ENCODE measurements around the gene EIF1AD. TPM values are rescaled to one million over a fixed set of nuclear protein-coding genes. Genes with fewer than 3 reads are reported as not detected.
A peak's percentile ranks its signal among the peaks of the same experiment; 100 is the strongest.

EIF1AD gene
- total RNA-seq, 1 donor from 2014 or later = 22.2 TPM

DNA sequence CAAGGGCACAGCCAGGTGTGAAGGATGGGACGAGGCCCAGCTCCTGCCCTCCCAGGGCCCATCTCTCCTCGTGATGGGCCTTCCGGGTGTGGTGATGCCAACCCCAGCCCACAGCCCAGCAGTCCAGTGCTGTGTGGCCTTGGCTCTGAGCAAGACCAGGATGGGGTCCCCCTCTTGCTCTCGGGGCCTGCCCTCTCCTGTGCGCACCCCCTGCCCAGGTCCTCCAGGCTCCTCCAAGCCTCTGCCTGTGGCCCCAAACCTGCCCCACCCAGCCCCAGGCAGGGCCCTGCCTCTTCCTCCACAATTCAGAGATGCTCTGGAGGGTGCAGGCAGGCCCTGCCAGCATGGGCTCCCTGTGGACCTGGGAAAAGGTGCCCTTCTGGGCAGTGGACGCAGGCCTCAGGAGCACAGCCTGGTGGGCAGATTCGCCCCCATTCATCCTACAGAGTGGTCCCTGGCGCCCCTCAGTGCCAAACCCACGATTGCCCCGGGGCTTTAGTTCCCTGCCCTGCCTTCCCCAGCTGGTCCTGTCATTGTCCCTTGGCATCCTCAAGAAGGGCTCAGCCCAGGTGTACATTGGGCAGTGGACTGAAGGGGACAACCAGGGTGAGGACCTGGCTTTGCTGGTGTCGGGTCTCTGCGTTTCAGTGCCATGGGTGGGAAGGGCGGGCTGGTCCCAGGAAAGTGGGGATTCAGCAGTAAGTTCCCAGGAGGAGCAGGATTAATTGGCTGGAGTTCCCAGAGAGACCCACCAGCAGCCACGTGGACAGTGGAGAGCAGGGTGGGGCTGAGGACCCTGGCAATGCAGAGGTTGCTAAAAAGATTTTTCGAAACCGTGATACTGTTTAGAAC lies 19.8 kb downstream of the EIF1AD start:
- no peaks in the 10 kb centered on the region for H3K4me1 ChIP-seq
- no peak overlapping the region for H3K27ac ChIP-seq
- H3K4me2 ChIP-seq = no peak overlapping the region
- Mint-ChIP-seq H3K4me1 (no peaks in the 10 kb centered on the region), H3K27ac (no peak overlapping the region), H3K27me3 (ENCODE audit: insufficient read depth, low read depth) (peaks cover 2% of the 10 kb centered on the region), H3K4me3 (no peak overlapping the region), H3K9me3 (no peaks in the 10 kb centered on the region), H3K36me3 (peaks cover 6% of the 10 kb centered on the region)
- no peak overlapping the region for H3K4me3 ChIP-seq
- DNase-seq (ENCODE audit: low spot score) = no peak
- no peak for TF ChIP-seq EZH2phosphoT487 (IDR thresholded peaks at IDR 0.05)
- no peak for TF ChIP-seq EZH2 (IDR thresholded peaks at IDR 0.05)
- TF ChIP-seq, protein P1, sequence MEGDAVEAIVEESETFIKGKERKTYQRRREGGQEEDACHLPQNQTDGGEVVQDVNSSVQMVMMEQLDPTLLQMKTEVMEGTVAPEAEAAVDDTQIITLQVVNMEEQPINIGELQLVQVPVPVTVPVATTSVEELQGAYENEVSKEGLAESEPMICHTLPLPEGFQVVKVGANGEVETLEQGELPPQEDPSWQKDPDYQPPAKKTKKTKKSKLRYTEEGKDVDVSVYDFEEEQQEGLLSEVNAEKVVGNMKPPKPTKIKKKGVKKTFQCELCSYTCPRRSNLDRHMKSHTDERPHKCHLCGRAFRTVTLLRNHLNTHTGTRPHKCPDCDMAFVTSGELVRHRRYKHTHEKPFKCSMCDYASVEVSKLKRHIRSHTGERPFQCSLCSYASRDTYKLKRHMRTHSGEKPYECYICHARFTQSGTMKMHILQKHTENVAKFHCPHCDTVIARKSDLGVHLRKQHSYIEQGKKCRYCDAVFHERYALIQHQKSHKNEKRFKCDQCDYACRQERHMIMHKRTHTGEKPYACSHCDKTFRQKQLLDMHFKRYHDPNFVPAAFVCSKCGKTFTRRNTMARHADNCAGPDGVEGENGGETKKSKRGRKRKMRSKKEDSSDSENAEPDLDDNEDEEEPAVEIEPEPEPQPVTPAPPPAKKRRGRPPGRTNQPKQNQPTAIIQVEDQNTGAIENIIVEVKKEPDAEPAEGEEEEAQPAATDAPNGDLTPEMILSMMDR (IDR thresholded peaks at IDR 0.05) = no peak
- H3F3A ChIP-seq (ENCODE audit: low read depth) = no peaks in the 10 kb centered on the region
- no peaks in the 10 kb centered on the region for H3K79me2 ChIP-seq (ENCODE audit: low read depth)
- H2AFZ ChIP-seq (replicated peaks) = no peak overlapping the region
- H3K36me3 ChIP-seq = no peaks in the 10 kb centered on the region
- H3K27me3 ChIP-seq = no peaks in the 10 kb centered on the region
- no peak overlapping the region for H3K9ac ChIP-seq
- no peaks in the 10 kb centered on the region for H3K9me3 ChIP-seq (ENCODE audit: low read depth)
- H4K20me1 ChIP-seq (ENCODE audit: low read depth) = no peaks in the 10 kb centered on the region

DNA sequence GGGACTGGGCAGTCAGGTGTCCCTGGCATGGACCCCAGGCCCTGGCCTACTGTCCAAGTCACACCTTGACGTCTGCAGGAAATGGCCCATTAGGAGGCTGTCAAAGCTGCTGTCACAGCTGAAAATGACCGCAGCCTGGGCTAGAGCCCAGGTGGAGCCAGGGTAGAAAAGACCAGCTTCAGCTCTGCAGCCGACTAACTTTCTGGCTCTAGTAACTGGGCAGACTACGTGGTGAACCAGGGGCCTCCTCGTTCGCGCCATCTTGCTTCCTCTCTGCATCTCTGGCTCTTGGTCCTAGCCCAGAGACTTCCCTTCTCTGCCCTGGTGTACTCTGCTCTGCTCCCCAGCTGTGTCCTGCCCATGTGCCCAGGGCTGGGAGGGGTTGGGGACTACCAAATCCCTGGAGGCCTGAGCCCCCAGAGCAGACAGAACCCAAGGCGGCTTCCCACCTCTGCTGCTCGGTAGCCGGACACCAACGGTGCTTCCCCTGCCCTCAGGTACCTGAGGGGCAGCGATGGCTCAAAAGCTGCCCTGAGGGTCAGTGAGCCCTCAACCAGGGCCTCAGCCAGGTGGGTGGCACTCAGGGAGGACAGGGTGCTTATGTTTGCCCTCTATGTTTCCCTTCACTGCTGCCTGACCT lies 20.7 kb downstream of the EIF1AD start:
- Histone ChIP-seq H3K79me2 (ENCODE audit: low read depth) (no peaks in the 10 kb centered on the region), H3K4me2 (no peak overlapping the region), H3K9ac (no peak overlapping the region), H4K20me1 (ENCODE audit: low read depth) (no peaks in the 10 kb centered on the region), H3K27ac (peak overlapping the region; percentile 29), H3K27me3 (no peaks in the 10 kb centered on the region), H3K9me3 (ENCODE audit: low read depth) (no peaks in the 10 kb centered on the region), H2AFZ (replicated peaks) (no peak overlapping the region), H3K4me1 (no peaks in the 10 kb centered on the region), H3K36me3 (no peaks in the 10 kb centered on the region), H3F3A (ENCODE audit: low read depth) (no peaks in the 10 kb centered on the region), H3K4me3 (no peak overlapping the region)
- Mint-ChIP-seq H3K9me3 (no peaks in the 10 kb centered on the region), H3K4me3 (no peak overlapping the region), H3K27me3 (ENCODE audit: insufficient read depth, low read depth) (peaks cover 3% of the 10 kb centered on the region), H3K36me3 (peaks cover 7% of the 10 kb centered on the region), H3K27ac (no peak overlapping the region), H3K4me1 (no peaks in the 10 kb centered on the region)
- TF ChIP-seq, protein P1 (IDR thresholded peaks at IDR 0.05) = no peak
- no peak for TF ChIP-seq EZH2 (IDR thresholded peaks at IDR 0.05)
- TF ChIP-seq EZH2phosphoT487 (IDR thresholded peaks at IDR 0.05) = no peak
- DNase-seq (ENCODE audit: low spot score) = no peak

DNA sequence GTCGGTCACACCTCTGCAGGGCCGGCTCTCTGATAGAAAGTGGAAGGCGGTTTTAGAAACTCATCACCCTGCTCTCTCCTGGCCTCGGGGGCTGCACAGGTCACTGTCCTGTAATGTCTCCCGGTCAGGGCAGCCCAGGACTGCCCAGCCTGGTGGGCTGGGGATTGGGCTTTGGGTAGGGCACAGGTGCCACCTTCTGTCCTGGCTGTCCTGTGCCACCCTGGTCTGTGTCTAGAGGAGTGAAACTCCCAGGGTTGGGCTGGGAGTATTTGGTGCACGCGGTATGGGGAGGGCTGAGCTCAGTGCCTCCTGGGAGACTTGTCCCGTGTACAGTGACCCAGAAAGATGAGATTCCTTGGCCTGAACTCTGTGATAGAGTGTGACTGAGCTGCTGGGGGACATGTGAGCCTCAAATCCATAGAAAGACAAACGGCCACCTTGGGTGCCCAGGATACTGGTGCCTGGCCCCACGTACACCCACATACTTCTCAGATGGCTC lies 22.6 kb downstream of the EIF1AD start:
- no peak overlapping the region for H3K4me2 ChIP-seq
- no peaks in the 10 kb centered on the region for H4K20me1 ChIP-seq (ENCODE audit: low read depth)
- no peak for DNase-seq (ENCODE audit: low spot score)
- Mint-ChIP-seq H3K4me1 (peaks cover 3% of the 10 kb centered on the region), H3K36me3 (peaks cover 14% of the 10 kb centered on the region), H3K27ac (no peak overlapping the region), H3K27me3 (ENCODE audit: insufficient read depth, low read depth) (peaks cover 3% of the 10 kb centered on the region), H3K9me3 (no peaks in the 10 kb centered on the region), H3K4me3 (no peak overlapping the region)
- H3K27ac ChIP-seq = no peak overlapping the region
- no peak overlapping the region for H3K9ac ChIP-seq
- no peaks in the 10 kb centered on the region for H3K79me2 ChIP-seq (ENCODE audit: low read depth)
- TF ChIP-seq, protein P1 (IDR thresholded peaks at IDR 0.05) = no peak
- TF ChIP-seq EZH2 (IDR thresholded peaks at IDR 0.05) = no peak
- no peak for TF ChIP-seq EZH2phosphoT487 (IDR thresholded peaks at IDR 0.05)
- H3K36me3 ChIP-seq = no peaks in the 10 kb centered on the region
- no peak overlapping the region for H2AFZ ChIP-seq (replicated peaks)
- no peaks in the 10 kb centered on the region for H3F3A ChIP-seq (ENCODE audit: low read depth)
- H3K27me3 ChIP-seq = no peaks in the 10 kb centered on the region
- no peaks in the 10 kb centered on the region for H3K4me1 ChIP-seq
- H3K4me3 ChIP-seq = no peak overlapping the region
- no peaks in the 10 kb centered on the region for H3K9me3 ChIP-seq (ENCODE audit: low read depth)
